Smooth muscle cell (in vitro differentiated cells): ENCODE measurements around the gene MTMR1. TPM values are rescaled to one million over a fixed set of nuclear protein-coding genes. Genes with fewer than 3 reads are reported as not detected.

Experiments
- DNase-seq: peaks from one replicate; lab custom pipeline; 2025; ENCODE audit not compliant: unreplicated experiment; lab: John Stamatoyannopoulos, UW
- H2AFZ ChIP-seq: fragments of 200-600 bp; sonication (generic); 2 replicates; pipeline ENCODE4 v1.6.0; 2016; ENCODE audit warnings: antibody characterized with exemption, low read depth, mild to moderate bottlenecking
- H3F3A ChIP-seq: fragments of 200-600 bp; sonication (generic); 2 replicates; pipeline ENCODE4 v1.6.0; 2017; ENCODE audit warnings: antibody characterized with exemption, low read depth
- H3K27ac ChIP-seq: fragments of 200-600 bp; sonication (generic); 2 replicates; pipeline ENCODE4 v1.5.1; 2016; ENCODE audit warnings: low read depth, mild to moderate bottlenecking
- H3K27me3 ChIP-seq: fragments of 200-600 bp; sonication (generic); 2 replicates; pipeline ENCODE4 v1.6.1; 2016; ENCODE audit warnings: low read depth, mild to moderate bottlenecking
- H3K36me3 ChIP-seq: fragments of 200-600 bp; sonication (generic); 2 replicates; pipeline ENCODE4 v1.5.1; 2016; ENCODE audit warnings: low read depth
- H3K4me1 ChIP-seq: fragments of 200-600 bp; sonication (generic); 2 replicates; pipeline ENCODE4 v1.5.1; 2016; ENCODE audit warnings: low read depth
- H3K4me2 ChIP-seq: fragments of 200-600 bp; sonication (generic); 2 replicates; pipeline ENCODE4 v1.6.0; 2016; ENCODE audit warnings: mild to moderate bottlenecking
- H3K4me3 ChIP-seq: fragments of 200-600 bp; sonication (generic); 2 replicates; pipeline ENCODE4 v1.5.1; 2016; ENCODE audit warnings: mild to moderate bottlenecking
- H3K79me2 ChIP-seq: fragments of 200-600 bp; sonication (generic); 2 replicates; pipeline ENCODE4 v1.6.0; 2016; ENCODE audit warnings: low read depth, mild to moderate bottlenecking
- H3K9ac ChIP-seq: fragments of 200-600 bp; sonication (generic); 2 replicates; pipeline ENCODE4 v1.6.0; 2016; ENCODE audit warnings: low read depth
- H3K9me3 ChIP-seq: fragments of 200-600 bp; sonication (generic); replicated peaks from 2 replicates; pipeline ENCODE4 v1.5.1; 2016; ENCODE audit warnings: low read depth
- H4K20me1 ChIP-seq: fragments of 200-600 bp; sonication (generic); 2 replicates; pipeline ENCODE4 v1.6.0; 2016; ENCODE audit warnings: low read depth
- WGBS: methylation state at CpG from one replicate; pipeline ENCODE4 v1.1.7; 2016; ENCODE audit warnings: low lambda C conversion rate; 5-methylcytosine and 5-hydroxymethylcytosine counted together
- polyA plus RNA-seq: library from polyadenylated mRNA; unstranded; fragments of >200 nt; fragmentation: Nextera tagmentation; extraction: Ambion mirVana; gene quantifications from 2 replicates; pipeline ENCODE4 v1.2.1, GENCODE V29; 2016
- total RNA-seq: library from RNA; depleted of rRNA; stranded (reverse); fragments of >200 nt; gene quantifications from 2 replicates; pipeline ENCODE4 v1.2.3, GENCODE V29; 2014
- TF ChIP-seq, protein P1 (sequence below): fragments of 200-600 bp; sonication (generic); IDR thresholded peaks from 2 replicates; pipeline ENCODE4 v1.5.1; 2017; ENCODE audit warnings: borderline replicate concordance, mild to moderate bottlenecking, antibody characterized with exemption; ENCODE audit not compliant: insufficient read depth, poor library complexity, severe bottlenecking

The MTMR1 gene
- total and polyA plus RNA-seq, 2 experiments from 2014 or later = 10.1 to 13.8 TPM

DNA sequence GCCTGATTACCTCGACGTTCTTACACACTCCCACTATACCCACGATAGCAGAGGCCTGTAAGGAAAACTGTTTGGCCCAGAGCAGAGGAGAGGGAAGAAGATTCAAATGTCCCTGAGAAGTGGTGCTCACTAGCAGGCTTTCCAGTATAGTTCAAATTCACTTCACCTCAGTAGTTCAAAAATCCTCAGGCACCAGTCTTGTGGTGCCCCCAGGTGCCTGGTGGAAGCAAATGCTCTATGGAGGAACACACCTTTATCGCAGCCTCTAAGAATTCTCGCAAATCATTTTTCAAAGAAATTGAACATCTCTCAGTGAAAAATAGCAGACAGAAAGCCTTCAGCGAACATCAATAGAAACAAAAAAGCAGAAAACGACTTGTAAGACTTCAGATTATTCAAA, 12.2 kb upstream of the MTMR1 start:
- TF ChIP-seq, protein P1, sequence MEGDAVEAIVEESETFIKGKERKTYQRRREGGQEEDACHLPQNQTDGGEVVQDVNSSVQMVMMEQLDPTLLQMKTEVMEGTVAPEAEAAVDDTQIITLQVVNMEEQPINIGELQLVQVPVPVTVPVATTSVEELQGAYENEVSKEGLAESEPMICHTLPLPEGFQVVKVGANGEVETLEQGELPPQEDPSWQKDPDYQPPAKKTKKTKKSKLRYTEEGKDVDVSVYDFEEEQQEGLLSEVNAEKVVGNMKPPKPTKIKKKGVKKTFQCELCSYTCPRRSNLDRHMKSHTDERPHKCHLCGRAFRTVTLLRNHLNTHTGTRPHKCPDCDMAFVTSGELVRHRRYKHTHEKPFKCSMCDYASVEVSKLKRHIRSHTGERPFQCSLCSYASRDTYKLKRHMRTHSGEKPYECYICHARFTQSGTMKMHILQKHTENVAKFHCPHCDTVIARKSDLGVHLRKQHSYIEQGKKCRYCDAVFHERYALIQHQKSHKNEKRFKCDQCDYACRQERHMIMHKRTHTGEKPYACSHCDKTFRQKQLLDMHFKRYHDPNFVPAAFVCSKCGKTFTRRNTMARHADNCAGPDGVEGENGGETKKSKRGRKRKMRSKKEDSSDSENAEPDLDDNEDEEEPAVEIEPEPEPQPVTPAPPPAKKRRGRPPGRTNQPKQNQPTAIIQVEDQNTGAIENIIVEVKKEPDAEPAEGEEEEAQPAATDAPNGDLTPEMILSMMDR = peak; percentile 23
- no peaks in the 10 kb centered on the region for H3K36me3 ChIP-seq
- no peak overlapping the region for H3K4me3 ChIP-seq
- no peak overlapping the region for H3K27ac ChIP-seq
- no peaks in the 10 kb centered on the region for H3F3A ChIP-seq
- no peaks in the 10 kb centered on the region for H3K79me2 ChIP-seq
- no peak for DNase-seq
- H4K20me1 ChIP-seq = no peaks in the 10 kb centered on the region
- peaks cover 4% of the 10 kb centered on the region for H3K9me3 ChIP-seq
- H3K4me1 ChIP-seq = no peaks in the 10 kb centered on the region
- no peaks in the 10 kb centered on the region for H3K27me3 ChIP-seq
- H2AFZ ChIP-seq = no peak overlapping the region
- H3K9ac ChIP-seq = no peak overlapping the region
- WGBS = 62% methylated on average over 7 of the region's 7 CpGs
- no peak overlapping the region for H3K4me2 ChIP-seq

DNA sequence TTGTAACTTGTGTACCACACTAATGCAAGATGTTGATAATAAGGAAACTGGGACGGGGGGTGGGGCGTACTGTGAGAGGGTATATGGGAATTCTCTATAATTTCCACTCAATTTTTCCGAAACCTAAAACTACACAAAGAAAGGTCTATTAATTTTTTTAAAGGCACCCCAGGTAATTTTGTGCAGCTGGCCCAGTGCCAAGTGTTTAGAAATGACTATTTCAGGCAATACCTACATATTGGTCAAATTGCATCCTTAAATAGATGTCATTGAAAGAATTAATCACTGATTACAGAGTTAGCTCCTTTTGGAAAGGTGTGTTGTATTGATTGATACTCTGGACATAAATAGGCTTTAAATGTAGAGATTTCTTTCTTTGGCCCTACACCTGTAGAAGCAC, 10.1 kb upstream of the MTMR1 start:
- H3K36me3 ChIP-seq = no peaks in the 10 kb centered on the region
- no peak overlapping the region for H3K27ac ChIP-seq
- H2AFZ ChIP-seq = no peak overlapping the region
- TF ChIP-seq, protein P1 = no peak
- no peaks in the 10 kb centered on the region for H3K4me1 ChIP-seq
- H3K4me3 ChIP-seq = no peak overlapping the region
- no peak overlapping the region for H3K4me2 ChIP-seq
- H3K9ac ChIP-seq = no peak overlapping the region
- H3K27me3 ChIP-seq = no peaks in the 10 kb centered on the region
- H3K79me2 ChIP-seq = no peaks in the 10 kb centered on the region
- DNase-seq = no peak
- H4K20me1 ChIP-seq = no peaks in the 10 kb centered on the region
- peaks cover 4% of the 10 kb centered on the region for H3K9me3 ChIP-seq
- 88% methylated on average over 3 of the region's 3 CpGs for WGBS
- no peaks in the 10 kb centered on the region for H3F3A ChIP-seq

DNA sequence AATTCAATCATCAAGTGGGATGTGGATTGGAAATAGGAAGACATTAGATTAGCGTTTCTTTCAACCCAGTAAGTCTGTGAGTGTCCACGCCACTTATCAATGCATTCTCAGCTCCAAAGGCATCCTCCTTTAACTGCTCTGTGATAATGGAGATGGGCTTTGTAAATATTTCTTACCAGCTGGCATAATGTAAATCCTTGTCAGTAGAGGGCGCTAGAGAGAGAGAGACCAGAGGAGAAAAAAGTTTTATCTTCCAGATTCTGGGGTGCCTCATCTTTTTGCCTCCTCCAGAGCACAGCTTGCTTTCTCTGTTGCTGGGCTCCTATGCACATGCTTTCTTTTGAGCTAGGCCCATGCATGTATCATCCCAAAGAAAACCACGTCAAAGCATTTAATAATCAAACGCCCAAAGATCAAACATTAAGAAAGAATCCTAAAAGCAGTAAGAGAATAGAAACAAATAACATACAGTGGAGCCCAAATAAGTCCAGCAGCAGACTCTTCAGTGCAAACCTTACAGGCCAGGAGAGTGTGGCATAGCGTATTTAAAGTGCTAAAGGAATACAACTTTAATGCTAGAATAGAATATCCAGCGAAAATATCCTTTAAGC, 9.6 kb upstream of the MTMR1 start:
- DNase-seq = no peak
- TF ChIP-seq, protein P1 = peak; percentile 50

DNA sequence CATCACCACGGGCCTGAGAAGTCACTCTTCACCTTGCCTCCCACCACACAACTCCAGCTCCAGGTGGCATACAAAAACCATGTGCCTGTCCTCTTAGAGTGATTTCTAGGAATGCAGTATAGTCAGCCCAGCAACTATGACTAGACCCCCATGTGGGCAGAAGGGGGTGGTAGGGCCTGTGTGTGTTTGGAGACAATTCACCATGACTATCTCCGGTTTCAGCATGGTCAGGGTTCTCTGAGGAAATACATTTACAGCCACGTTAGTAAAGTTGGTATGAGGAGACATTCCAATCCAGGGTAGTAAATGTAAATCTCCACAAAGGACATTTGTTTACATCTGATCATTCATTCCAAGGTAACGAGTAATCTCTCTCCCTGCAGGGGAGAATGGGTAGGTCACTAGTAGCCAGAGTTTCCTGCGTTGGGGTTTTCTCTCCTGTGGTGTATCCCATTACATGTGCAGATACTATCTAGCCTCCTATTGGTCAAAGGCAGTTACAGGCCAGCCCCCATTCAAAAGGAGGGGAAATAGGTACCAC, 4.2 kb upstream of the MTMR1 start:
- peak overlapping the region; percentile 13 for H3K9ac ChIP-seq
- peaks cover 2% of the 10 kb centered on the region for H3K4me1 ChIP-seq
- H3K27me3 ChIP-seq = no peaks in the 10 kb centered on the region
- H4K20me1 ChIP-seq = no peaks in the 10 kb centered on the region
- H3K27ac ChIP-seq = peak overlapping the region; percentile 68
- H2AFZ ChIP-seq = no peak overlapping the region
- H3K9me3 ChIP-seq = no peaks in the 10 kb centered on the region
- WGBS = 48% methylated on average over 5 of the region's 5 CpGs
- DNase-seq = no peak
- no peaks in the 10 kb centered on the region for H3F3A ChIP-seq
- no peak overlapping the region for H3K4me3 ChIP-seq
- H3K4me2 ChIP-seq = no peak overlapping the region
- no peaks in the 10 kb centered on the region for H3K36me3 ChIP-seq
- TF ChIP-seq, protein P1 = no peak
- H3K79me2 ChIP-seq = no peaks in the 10 kb centered on the region

More for the DNA sequence above, 9.6 kb upstream of the MTMR1 start:
- Histone ChIP-seq H3K9ac (no peak overlapping the region), H2AFZ (no peak overlapping the region), H3K36me3 (no peaks in the 10 kb centered on the region), H3K9me3 (peaks cover under 1% of the 10 kb centered on the region), H3K4me1 (no peaks in the 10 kb centered on the region), H4K20me1 (no peaks in the 10 kb centered on the region), H3K4me2 (no peak overlapping the region), H3K27me3 (no peaks in the 10 kb centered on the region), H3K4me3 (no peak overlapping the region), H3F3A (no peaks in the 10 kb centered on the region), H3K79me2 (no peaks in the 10 kb centered on the region), H3K27ac (no peak overlapping the region)
- 43% methylated on average over 7 of the region's 7 CpGs for WGBS
